Measurements from ENCODE around the gene SLC66A1.

DNA sequence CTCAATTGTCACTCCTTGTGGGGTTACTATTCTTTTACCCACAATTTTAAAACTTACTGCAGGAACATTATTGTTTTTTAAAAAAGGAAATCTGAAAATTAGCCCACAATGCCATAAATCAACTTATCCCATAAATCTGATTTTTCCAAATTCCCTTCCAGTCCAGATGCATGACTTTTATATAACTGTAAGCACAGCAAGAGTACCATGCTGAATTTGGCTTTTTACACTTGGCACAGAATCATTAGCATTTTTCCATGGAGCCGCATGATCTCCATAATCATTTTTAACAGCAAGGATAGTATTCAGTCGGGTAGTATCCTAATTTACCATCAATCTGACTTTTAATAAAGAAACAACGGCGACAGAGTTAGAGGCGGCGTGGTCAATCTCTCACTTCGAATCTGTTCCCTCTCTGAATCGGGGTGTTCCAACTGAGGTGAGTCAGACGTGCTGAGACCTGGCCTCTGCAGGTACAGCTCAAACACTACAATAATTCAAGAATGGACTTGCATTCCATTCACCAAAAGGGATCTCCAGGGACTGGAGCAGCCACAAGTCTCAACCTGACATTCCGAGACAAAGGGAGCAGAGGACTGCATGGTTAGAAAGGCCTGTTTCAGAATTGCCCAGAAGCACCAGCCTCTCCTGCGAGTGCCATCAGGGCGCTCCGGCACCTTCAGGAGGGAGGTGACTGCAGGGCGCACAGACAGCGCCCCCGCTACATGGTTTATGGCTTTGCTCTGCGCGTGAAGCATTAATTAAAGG lies 48.9 kb downstream of the SLC66A1 start:
- TF ChIP-seq POLR2AphosphoS5 (IDR thresholded peaks at IDR 0.05; ENCODE audit: low read depth, low read length) (no peak), FOXP2 (optimal IDR thresholded peaks at IDR 0.05; ENCODE audit: borderline replicate concordance, extremely low read depth, extremely low read length, insufficient read depth) (no peak), SIN3A (IDR thresholded peaks at IDR 0.05; ENCODE audit: borderline replicate concordance, insufficient read depth, low read length) (no peak), TAF1 (IDR thresholded peaks at IDR 0.05; ENCODE audit: borderline replicate concordance, insufficient read depth, low read length) (no peak)
- TF ChIP-seq, protein P1, sequence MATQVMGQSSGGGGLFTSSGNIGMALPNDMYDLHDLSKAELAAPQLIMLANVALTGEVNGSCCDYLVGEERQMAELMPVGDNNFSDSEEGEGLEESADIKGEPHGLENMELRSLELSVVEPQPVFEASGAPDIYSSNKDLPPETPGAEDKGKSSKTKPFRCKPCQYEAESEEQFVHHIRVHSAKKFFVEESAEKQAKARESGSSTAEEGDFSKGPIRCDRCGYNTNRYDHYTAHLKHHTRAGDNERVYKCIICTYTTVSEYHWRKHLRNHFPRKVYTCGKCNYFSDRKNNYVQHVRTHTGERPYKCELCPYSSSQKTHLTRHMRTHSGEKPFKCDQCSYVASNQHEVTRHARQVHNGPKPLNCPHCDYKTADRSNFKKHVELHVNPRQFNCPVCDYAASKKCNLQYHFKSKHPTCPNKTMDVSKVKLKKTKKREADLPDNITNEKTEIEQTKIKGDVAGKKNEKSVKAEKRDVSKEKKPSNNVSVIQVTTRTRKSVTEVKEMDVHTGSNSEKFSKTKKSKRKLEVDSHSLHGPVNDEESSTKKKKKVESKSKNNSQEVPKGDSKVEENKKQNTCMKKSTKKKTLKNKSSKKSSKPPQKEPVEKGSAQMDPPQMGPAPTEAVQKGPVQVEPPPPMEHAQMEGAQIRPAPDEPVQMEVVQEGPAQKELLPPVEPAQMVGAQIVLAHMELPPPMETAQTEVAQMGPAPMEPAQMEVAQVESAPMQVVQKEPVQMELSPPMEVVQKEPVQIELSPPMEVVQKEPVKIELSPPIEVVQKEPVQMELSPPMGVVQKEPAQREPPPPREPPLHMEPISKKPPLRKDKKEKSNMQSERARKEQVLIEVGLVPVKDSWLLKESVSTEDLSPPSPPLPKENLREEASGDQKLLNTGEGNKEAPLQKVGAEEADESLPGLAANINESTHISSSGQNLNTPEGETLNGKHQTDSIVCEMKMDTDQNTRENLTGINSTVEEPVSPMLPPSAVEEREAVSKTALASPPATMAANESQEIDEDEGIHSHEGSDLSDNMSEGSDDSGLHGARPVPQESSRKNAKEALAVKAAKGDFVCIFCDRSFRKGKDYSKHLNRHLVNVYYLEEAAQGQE (IDR thresholded peaks at IDR 0.05; ENCODE audit: insufficient read depth in 1 of 2, low read depth in 2 of 2, low read length in 2 of 2) = no peak
